HuH-7.5 (cell line): ENCODE data around the gene PERCC1.
"Not testable (repeated sequence)": the region's sequence is repeated elsewhere in the genome, so short reads cannot be mapped to it uniquely, and the experiment has no call there.

Source experiments
- DNase-seq: peaks from one replicate; pipeline ENCODE4 v3.0.0; 2011; ENCODE audit warnings: low spot score

PERCC1 gene

DNA sequence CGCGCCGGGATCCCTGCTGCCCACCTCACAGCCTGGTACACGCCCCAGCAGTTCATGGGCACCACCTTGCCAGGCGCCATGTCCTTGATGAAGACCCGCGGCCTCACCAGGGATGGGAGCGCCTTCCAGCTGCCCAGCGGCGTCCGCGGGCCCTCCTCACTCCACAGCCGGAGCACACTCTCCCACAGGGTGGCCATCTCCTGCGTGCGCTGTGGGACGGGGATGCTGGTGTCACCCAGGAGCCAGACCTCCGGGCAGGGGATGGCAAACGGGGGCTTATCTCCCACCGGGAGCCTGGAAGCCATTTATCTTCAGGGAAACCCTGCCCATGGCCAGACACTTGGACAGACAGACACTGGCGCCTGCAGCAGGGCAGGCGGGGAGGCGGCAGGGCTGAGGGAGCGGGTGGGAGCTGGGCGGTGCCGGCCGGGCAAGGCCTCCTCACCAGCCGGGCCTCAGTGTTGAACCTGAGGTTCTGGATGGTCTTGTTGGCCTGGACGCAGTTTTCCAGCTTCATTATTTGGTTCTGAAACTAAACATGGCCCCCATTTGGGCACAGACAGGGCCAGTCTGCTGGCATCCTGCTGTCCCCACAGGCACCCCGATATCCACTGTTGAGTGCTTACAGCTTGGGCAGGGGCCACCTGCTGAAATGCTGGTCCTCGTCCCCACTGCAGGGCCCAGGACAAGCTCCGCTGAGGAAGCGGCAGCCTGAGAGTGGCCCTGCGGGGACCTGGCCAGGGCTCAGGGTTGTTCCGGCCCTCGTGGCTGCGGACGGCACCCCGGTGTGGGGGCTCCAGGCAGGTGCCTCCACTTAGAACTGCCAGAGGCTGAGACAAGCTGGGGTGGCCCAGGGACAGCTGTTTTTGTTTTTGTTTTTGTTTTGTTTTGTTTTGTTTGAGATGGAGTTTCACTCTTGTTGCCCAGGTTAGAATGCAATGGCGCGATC, 4.0 kb downstream of the PERCC1 start:
- DNase-seq, result peak; percentile 9

- peak; percentile 75 for DNase-seq
These were observed 5.2 kb downstream of the PERCC1 start for GRCh38 chr16:1435921-1436697.

GRCh38 chr16:1436731-1437355, 6.0 kb downstream of the PERCC1 start:
- DNase-seq, result no peak

GRCh38 chr16:1437606-1438005, 6.7 kb downstream of the PERCC1 start:
- DNase-seq, result no peak

DNA sequence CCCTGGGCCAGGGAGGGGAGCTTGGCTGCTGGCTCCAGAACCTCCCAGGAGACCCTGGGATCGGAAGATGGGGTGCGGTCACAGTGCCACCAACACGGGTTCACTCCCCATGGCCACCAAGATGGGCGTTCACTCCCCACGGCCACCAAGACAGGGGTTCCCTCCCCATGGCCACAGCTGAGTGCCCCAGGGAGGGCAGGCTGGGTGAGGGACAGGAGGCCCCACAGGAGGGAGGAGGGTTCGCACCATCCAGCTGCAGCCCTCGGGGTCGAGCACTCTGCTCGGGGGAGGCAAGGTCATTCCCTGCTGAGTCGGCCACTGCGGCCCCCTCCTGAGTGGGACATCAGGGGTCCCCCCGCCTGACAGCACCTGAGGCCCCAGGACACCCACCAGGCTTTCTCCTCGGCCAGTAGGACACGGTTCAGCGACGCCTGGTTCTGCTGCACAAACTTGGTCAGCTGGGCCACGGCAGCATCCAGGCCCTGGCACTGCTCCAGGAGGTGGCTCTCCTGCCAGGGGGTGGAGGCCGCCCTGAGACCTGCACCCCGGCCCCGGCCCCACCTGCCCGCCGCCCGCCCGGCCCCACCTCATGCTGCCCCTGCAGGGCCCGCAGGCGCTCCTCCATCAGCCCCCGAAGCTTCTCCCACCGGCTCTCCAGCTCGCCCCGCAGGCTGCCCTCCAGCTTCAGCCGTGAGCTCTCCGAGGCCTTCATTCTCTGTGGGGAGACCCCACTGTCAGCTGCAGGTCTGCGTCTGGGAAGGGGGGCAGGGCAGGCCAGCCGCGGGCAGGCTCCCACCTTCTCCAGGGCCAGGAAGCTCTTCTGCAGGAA, 7.6 kb downstream of the PERCC1 start:
- no peak for DNase-seq

DNA sequence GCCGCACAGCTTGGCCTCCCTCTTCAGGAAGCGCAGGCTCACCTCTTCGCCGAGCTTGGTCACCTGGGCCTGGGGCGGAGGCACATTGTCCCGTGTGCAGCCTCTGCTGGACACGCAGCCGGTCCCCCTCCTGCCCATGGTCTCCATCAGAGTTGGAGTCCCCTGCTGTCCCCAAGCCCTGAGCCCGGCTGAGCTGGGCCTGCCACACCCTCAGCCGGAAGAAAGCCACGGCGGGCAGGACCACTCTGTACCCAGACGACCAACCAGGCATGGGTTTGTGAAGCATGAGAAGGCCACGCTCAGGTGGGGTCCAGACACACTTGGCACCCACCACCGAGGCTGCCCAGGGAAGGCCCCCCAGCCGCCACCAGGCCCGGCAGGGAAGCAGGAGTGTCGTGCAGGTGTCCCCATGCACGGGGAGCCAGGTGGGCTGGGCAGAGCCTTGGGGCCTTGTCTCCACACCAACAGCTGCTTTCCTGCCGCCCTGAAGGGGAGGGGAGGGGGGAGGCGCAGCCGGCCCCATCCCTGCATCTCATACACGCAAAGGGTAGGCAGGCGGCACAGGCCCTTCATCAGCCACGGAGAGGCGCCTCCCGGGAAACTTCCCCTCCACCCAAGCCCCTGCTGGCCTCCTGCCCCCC, 8.3 kb downstream of the PERCC1 start:
- no peak for DNase-seq

GRCh38 chr16:1439699-1440074, 8.8 kb downstream of the PERCC1 start:
- not testable (repeated sequence) for DNase-seq

GRCh38 chr16:1441391-1441829, 10.5 kb downstream of the PERCC1 start:
- DNase-seq, result no peak

- no peak for DNase-seq
These were observed 11.8 kb downstream of the PERCC1 start for GRCh38 chr16:1442697-1443096.

GRCh38 chr16:1443403-1443973, 12.6 kb downstream of the PERCC1 start:
- DNase-seq, result no peak

GRCh38 chr16:1443980-1444729, 13.3 kb downstream of the PERCC1 start, which contains the start of gene CCDC154:
Gene CCDC154 (minus strand): TSS chr16:1444556. CDS start chr16:1444322, 234 bp downstream.
- no peak for DNase-seq

DNA sequence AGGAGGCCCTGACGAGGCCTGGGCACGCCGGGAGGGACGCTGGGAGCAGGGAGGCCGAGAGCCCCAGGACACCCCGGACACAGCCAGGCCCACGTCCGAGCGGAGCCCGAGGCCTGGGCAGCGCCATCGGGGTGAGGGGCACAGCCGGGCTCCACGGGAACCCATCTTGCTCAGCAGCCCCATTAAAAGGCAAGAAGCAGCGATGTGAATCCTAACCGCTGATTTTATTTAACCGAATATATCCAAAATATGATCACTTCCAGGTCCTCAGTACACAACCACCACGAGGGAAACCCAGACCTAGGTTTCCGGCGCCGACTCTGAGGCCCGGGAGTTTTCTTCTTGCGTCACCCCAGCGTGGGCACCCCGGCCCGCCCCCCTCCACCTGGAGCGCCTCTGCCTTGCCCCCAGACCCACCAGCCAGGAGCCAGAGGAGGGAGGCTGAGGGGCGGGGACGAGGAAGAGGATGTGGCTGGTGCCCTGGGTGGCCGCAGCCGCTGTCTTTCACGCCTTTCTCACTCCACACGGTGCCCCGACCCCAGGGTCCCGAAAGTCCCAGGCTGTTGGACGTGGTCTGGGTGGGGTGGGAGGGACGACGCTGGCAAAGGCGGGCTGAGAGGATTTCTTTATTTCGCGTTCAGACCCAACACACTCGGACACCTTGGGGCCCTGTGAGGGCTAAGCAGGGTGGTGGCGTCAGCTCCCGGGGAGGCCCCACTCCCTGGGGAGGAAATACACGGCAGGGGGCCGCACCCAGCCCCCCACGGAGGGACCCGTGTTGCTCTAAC, 14.0 kb downstream of the PERCC1 start:
- no peak for DNase-seq

- DNase-seq, result no peak
These were observed 14.8 kb downstream of the PERCC1 start for GRCh38 chr16:1445518-1446203.

DNA sequence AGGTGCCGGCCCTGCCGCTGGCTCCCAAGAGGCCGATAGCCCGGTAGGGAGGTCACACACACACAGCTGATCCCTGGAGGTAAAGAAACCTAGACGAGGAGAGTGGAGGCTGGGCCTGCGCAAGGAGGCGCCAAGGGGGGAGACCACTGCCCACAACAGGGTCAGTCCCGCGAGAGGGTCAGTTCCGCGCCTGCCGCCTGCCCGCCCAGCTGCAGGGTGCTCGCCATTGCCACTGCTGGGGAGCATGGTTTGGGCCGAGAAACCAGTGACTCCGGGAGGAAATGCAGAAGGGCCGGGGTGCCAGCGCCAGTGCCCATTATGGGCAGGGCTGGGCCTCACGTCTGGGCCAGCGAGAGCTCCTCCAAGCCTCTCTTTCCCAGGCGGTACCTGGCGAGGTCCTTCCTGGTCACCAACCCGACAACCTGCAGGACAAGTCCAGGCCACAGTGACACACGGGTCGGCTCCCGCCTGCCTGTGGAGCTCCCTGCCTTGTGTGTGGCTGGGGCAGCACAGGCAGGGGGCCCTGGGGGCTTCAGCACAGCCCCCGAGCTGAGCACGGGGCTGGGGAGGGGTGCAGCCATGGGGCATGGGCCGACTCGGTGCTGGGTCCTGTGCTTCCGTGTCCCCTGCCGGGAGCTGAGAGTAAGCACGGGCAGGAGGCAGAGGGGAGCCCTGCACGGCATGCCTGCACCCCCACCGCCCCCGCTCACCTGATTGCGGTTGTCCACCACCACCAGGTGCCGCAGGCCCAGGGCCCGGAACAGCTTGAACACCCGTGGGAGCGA, 15.6 kb downstream of the PERCC1 start:
- DNase-seq, result no peak

- DNase-seq, result no peak
These were observed 17.1 kb downstream of the PERCC1 start for GRCh38 chr16:1447965-1448364.

- no peak for DNase-seq
These were observed 17.7 kb downstream of the PERCC1 start for GRCh38 chr16:1448536-1449116.

- no peak for DNase-seq
These were observed 18.4 kb downstream of the PERCC1 start for GRCh38 chr16:1449201-1449788.
